Measurements from ENCODE around the gene CNPY3. TPM values are rescaled to one million over a fixed set of nuclear protein-coding genes. Genes with fewer than 3 reads are reported as not detected.
A peak's percentile ranks its signal among the peaks of the same experiment; 100 is the strongest.

CNPY3 gene
- total and polyA plus RNA-seq, 2 of the 13 experiments (the other 11 are each of a cell fraction or from before 2014, with no cell fraction given), result 42.3 to 60.2 TPM

DNA sequence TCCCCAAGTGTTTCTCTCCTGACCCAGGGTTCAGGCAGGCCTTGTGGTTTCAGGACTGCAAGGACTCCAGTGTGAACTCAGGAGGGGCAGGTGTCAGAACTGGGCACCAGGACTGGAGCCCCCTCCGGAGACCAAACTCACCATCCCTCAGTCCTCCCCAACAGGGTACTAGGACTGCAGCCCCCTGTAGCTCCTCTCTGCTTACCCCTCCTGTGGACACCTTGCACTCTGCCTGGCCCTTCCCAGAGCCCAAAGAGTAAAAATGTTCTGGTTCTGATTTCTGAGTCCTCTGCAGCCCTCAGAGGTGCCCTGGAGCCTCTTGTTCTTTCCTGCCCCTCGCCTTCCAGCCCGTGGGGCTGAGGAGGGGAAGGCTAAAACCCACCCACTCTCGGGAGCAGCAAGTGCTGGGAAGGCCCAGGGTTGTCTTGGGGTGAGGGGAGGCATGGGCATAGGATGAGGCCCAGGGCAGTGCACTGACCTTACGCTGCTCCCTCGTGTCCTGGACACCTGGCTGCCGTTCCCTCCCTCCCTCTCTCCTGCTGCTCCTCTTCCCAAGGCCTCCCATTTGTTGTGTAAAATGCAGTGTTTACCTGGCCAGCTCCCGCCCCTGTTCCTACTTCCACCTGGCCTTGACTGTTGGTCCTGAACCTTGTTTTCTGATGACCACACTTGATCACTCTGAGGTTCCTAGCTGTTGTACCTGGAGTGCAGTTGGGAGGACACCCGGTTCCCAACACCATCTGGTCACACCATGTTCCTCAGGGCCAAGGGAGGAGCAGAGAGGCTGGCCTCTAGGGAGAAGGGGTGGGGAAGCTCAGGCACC lies 9.9 kb downstream of the CNPY3 start (continued):
- TF ChIP-seq, protein P1, sequence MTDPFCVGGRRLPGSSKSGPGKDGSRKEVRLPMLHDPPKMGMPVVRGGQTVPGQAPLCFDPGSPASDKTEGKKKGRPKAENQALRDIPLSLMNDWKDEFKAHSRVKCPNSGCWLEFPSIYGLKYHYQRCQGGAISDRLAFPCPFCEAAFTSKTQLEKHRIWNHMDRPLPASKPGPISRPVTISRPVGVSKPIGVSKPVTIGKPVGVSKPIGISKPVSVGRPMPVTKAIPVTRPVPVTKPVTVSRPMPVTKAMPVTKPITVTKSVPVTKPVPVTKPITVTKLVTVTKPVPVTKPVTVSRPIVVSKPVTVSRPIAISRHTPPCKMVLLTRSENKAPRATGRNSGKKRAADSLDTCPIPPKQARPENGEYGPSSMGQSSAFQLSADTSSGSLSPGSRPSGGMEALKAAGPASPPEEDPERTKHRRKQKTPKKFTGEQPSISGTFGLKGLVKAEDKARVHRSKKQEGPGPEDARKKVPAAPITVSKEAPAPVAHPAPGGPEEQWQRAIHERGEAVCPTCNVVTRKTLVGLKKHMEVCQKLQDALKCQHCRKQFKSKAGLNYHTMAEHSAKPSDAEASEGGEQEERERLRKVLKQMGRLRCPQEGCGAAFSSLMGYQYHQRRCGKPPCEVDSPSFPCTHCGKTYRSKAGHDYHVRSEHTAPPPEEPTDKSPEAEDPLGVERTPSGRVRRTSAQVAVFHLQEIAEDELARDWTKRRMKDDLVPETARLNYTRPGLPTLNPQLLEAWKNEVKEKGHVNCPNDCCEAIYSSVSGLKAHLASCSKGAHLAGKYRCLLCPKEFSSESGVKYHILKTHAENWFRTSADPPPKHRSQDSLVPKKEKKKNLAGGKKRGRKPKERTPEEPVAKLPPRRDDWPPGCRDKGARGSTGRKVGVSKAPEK (CRISPR knock-in tag; IDR thresholded peaks at IDR 0.05; ENCODE audit: borderline replicate concordance), result peak; percentile 82; the same call in 1 of the 2 replicates
- peak; percentile 22; the same call in 1 of the 2 replicates for TF ChIP-seq ZNF567 (CRISPR knock-in tag; IDR thresholded peaks at IDR 0.05; ENCODE audit: borderline replicate concordance)
- no peak; the same call in 1 of the 2 replicates for TF ChIP-seq PRMT3 (CRISPR knock-in tag; IDR thresholded peaks at IDR 0.05; ENCODE audit: borderline replicate concordance, low read depth)
- no peak for TF ChIP-seq DNMT3B (CRISPR knock-in tag; conservative IDR thresholded peaks at IDR 0.05)
- no peak for TF ChIP-seq SETDB1 (CRISPR knock-in tag; IDR thresholded peaks at IDR 0.05; ENCODE audit: borderline replicate concordance)
- TF ChIP-seq STAT5B (CRISPR knock-in tag; IDR thresholded peaks at IDR 0.05), result no peak
- no peak; the same call in 1 of the 2 replicates for TF ChIP-seq ZNF850 (CRISPR knock-in tag; conservative IDR thresholded peaks at IDR 0.05)
- TF ChIP-seq ZNF329 (CRISPR knock-in tag; IDR thresholded peaks at IDR 0.05; ENCODE audit: low read depth), result 0 out of 2 replicates have a peak, but pooled peaks have one; percentile 25

DNA sequence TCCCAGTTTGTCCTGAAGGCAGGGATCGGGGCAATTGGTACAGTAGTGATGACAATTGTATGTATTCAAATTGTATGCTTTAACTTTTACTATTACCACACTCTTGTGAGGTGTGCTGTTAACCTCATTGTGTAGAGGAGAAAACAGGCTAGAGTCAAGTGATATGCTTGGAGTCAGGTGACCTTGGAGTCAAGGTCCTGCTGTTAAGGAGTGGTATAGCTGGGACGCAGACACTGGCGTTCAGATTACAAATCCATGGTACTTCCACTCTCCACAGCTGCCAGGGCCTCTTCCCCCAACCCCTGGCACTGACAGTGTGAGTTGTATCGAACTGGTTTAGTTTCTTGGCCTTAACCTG lies 10.5 kb downstream of the CNPY3 start:
- intact Hi-C loops (cut with micrococcal nuclease; ENCODE audit: unreplicated experiment) (loop anchor here (5.0 kb wide), 1 partner anchor 37 kb away; no protein-coding TSS in a partner anchor), in situ Hi-C loops (cut with HindIII; ENCODE audit: extremely low pct_ligation_motif_present, low pct_unique_long_range_greater_than_20kb) (no loop called here)
- peak overlapping the region; percentile 57 for H3K4me2 ChIP-seq (ENCODE audit: low read depth, low read length)
- no TSS peak for BruUV-seq (replicated peaks)
- no peaks in the 10 kb centered on the region for H3K27me3 ChIP-seq (ENCODE audit: control insufficient read depth in 1 of 2, insufficient read depth in 2 of 2, low read length in 2 of 2)
- H4K20me1 ChIP-seq (ENCODE audit: insufficient read depth, low read length), result no peaks in the 10 kb centered on the region
- peak overlapping the region; percentile 81 for H3K27ac ChIP-seq (ENCODE audit: extremely low read length, insufficient read depth, low read length)
- ChIA-PET CTCF (ENCODE audit: low intra/inter-chr PET ratio, low total read pairs) (interaction anchor here (1.2 kb wide), 1 partner anchor 26 kb away, joined by 3 read pairs; no protein-coding TSS in a partner anchor), POLR2A (interaction anchor here (0.6 to 5.0 kb wide), 11 partner anchors 10 to 1349 kb away, joined by 3 to 56 read pairs (median 5); partner anchors contain the start of genes CNPY3, GNMT, KLHDC3 and MEA1)
- peak overlapping the region in 1 of 3 experiments; percentile 20; a peak in 1 of 6 replicates for H3K4me3 ChIP-seq (replicated peaks in 1 of 3; ENCODE audit: insufficient read depth in 1 of 3, low read depth in 2 of 3, low read length in 3 of 3)
- H3K4me1 ChIP-seq (ENCODE audit: insufficient read depth, low read length), result peaks cover 64% of the 10 kb centered on the region
- DNase-seq (ENCODE audit: low spot score) (no peak), ATAC-seq (no peak), FAIRE-seq (no peak)
- 73% methylated on average over 4 of the region's 4 CpGs for WGBS (ENCODE audit: low lambda C conversion rate)
- H3K9me3 ChIP-seq (ENCODE audit: low read length), result no peaks in the 10 kb centered on the region
- H3K79me2 ChIP-seq (ENCODE audit: insufficient read depth, low read length), result no peaks in the 10 kb centered on the region
- H3K36me3 ChIP-seq (replicated peaks in 1 of 2; ENCODE audit: control insufficient read depth in 1 of 2, insufficient read depth in 2 of 2, low read length in 2 of 2), result peaks cover 8 to 31% of the 10 kb centered on the region in 2 experiments
- H3K9ac ChIP-seq (ENCODE audit: insufficient read depth, low read depth, low read length), result no peak overlapping the region; the same call in 1 of the 2 replicates
- H2AFZ ChIP-seq (ENCODE audit: low read length), result no peak overlapping the region
- TF ChIP-seq SP1 (IDR thresholded peaks at IDR 0.05), result no peak
- TF ChIP-seq SP1 (CRISPR knock-in tag; IDR thresholded peaks at IDR 0.05), result 0 out of 2 replicates have a peak, but pooled peaks have one; percentile 4
- no peak; the same call in 1 of the 2 replicates for TF ChIP-seq ZNF431 (CRISPR knock-in tag; IDR thresholded peaks at IDR 0.05; ENCODE audit: borderline replicate concordance, low read depth)
- no peak for TF ChIP-seq GABPA (IDR thresholded peaks at IDR 0.05; ENCODE audit: low read depth, low read length)
- TF ChIP-seq GABPA (CRISPR knock-in tag; IDR thresholded peaks at IDR 0.05; ENCODE audit: low read depth), result 0 out of 2 replicates have a peak, but pooled peaks have one; percentile 1
- TF ChIP-seq SMAD3 (CRISPR knock-in tag; IDR thresholded peaks at IDR 0.05), result no peak
- TF ChIP-seq ZNF788 (CRISPR knock-in tag; IDR thresholded peaks at IDR 0.05; ENCODE audit: borderline replicate concordance), result no peak
- no peak for TF ChIP-seq NBN (conservative IDR thresholded peaks at IDR 0.05)
- no peak for TF ChIP-seq ZZZ3 (CRISPR knock-in tag; IDR thresholded peaks at IDR 0.05; ENCODE audit: borderline replicate concordance)
- TF ChIP-seq NONO (IDR thresholded peaks at IDR 0.05), result no peak
- peak; percentile 11; the same call in 1 of the 2 replicates for TF ChIP-seq NONO (CRISPR knock-in tag; conservative IDR thresholded peaks at IDR 0.05)
- TF ChIP-seq, protein P2, sequence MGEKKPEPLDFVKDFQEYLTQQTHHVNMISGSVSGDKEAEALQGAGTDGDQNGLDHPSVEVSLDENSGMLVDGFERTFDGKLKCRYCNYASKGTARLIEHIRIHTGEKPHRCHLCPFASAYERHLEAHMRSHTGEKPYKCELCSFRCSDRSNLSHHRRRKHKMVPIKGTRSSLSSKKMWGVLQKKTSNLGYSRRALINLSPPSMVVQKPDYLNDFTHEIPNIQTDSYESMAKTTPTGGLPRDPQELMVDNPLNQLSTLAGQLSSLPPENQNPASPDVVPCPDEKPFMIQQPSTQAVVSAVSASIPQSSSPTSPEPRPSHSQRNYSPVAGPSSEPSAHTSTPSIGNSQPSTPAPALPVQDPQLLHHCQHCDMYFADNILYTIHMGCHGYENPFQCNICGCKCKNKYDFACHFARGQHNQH (CRISPR knock-in tag; IDR thresholded peaks at IDR 0.05), result peak; percentile 4; the same call in 1 of the 2 replicates
